ENCODE measurements around the gene SYCE1L. TPM values are rescaled to one million over a fixed set of nuclear protein-coding genes. Genes with fewer than 3 reads are reported as not detected.

SYCE1L gene
- polyA plus RNA-seq, 1 donor: 5.6 TPM

GRCh38 chr16:77246150-77246549, 46.9 kb downstream of the SYCE1L start:
- H3K4me1 ChIP-seq (ENCODE audit: control insufficient read depth, insufficient read depth, low read length): no peaks in the 10 kb centered on the region

DNA sequence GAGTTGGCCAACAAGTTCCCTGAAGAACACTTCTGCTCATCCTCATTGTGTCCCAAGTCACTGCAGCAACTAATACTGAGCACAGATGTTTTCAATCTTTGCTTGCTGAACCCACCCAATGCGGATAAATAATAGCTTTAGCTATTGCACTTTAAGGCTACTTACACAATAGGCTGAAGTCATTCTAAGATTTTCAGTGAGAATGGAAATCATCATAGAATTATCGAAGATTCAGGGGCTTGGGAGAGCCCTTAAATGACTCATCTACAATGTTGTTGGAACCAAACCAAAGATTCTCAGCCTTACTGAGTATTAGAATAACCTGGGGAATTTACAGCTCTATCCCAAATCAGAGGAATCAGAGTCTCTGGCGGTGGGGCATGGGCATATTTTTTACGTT, 51.2 kb downstream of the SYCE1L start:
- no CpG with 5 or more reads among the region's 4 CpGs for WGBS (ENCODE audit: insufficient coverage, low lambda C conversion rate)
- H3K4me3 ChIP-seq (ENCODE audit: low read length): no peak overlapping the region
- no peaks in the 10 kb centered on the region for H3K4me1 ChIP-seq (ENCODE audit: control insufficient read depth, insufficient read depth, low read length)
- H3K9me3 ChIP-seq (ENCODE audit: control insufficient read depth, low read depth, low read length): no peaks in the 10 kb centered on the region
- no peaks in the 10 kb centered on the region for H3K27me3 ChIP-seq (ENCODE audit: control insufficient read depth, insufficient read depth, low read length)
- no peak for DNase-seq
- H3K27ac ChIP-seq (ENCODE audit: low read length): no peak overlapping the region
- no peaks in the 10 kb centered on the region for H3K36me3 ChIP-seq (ENCODE audit: control insufficient read depth, insufficient read depth, low read length)

More at GRCh38 chr16:77246150-77246549, 46.9 kb downstream of the SYCE1L start:
- Histone ChIP-seq H3K4me3 (ENCODE audit: low read length) (no peak overlapping the region), H3K9me3 (ENCODE audit: control insufficient read depth, low read depth, low read length) (no peaks in the 10 kb centered on the region), H3K27me3 (ENCODE audit: control insufficient read depth, insufficient read depth, low read length) (no peaks in the 10 kb centered on the region), H3K36me3 (ENCODE audit: control insufficient read depth, insufficient read depth, low read length) (no peaks in the 10 kb centered on the region), H3K27ac (ENCODE audit: low read length) (no peak overlapping the region)
- no CpG with 5 or more reads among the region's 2 CpGs for WGBS (ENCODE audit: insufficient coverage, low lambda C conversion rate)
- no peak for DNase-seq

Other genes with a start within 250 kb of the SYCE1L start
- 32.5 TPM for gene MON1B, start 8.2 kb upstream of the SYCE1L start, polyA plus RNA-seq
- gene ADAMTS18, start 235.6 kb downstream of the SYCE1L start, polyA plus RNA-seq: 1.9 TPM

Data from large intestine (tissue), 3 donors.